ENCODE results near the gene ADA.

The ADA gene

GRCh38 chr20:44622501-44623270, 28.8 kb downstream of the ADA start:
- TF ChIP-seq TAF1 (IDR thresholded peaks at IDR 0.05; ENCODE audit: borderline replicate concordance, insufficient read depth, low read length) (no peak), POLR2AphosphoS5 (IDR thresholded peaks at IDR 0.05; ENCODE audit: low read depth, low read length) (no peak), FOXP2 (optimal IDR thresholded peaks at IDR 0.05; ENCODE audit: borderline replicate concordance, extremely low read depth, extremely low read length, insufficient read depth) (no peak), SIN3A (IDR thresholded peaks at IDR 0.05; ENCODE audit: borderline replicate concordance, insufficient read depth, low read length) (no peak)
- TF ChIP-seq, protein P1, sequence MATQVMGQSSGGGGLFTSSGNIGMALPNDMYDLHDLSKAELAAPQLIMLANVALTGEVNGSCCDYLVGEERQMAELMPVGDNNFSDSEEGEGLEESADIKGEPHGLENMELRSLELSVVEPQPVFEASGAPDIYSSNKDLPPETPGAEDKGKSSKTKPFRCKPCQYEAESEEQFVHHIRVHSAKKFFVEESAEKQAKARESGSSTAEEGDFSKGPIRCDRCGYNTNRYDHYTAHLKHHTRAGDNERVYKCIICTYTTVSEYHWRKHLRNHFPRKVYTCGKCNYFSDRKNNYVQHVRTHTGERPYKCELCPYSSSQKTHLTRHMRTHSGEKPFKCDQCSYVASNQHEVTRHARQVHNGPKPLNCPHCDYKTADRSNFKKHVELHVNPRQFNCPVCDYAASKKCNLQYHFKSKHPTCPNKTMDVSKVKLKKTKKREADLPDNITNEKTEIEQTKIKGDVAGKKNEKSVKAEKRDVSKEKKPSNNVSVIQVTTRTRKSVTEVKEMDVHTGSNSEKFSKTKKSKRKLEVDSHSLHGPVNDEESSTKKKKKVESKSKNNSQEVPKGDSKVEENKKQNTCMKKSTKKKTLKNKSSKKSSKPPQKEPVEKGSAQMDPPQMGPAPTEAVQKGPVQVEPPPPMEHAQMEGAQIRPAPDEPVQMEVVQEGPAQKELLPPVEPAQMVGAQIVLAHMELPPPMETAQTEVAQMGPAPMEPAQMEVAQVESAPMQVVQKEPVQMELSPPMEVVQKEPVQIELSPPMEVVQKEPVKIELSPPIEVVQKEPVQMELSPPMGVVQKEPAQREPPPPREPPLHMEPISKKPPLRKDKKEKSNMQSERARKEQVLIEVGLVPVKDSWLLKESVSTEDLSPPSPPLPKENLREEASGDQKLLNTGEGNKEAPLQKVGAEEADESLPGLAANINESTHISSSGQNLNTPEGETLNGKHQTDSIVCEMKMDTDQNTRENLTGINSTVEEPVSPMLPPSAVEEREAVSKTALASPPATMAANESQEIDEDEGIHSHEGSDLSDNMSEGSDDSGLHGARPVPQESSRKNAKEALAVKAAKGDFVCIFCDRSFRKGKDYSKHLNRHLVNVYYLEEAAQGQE (IDR thresholded peaks at IDR 0.05; ENCODE audit: insufficient read depth in 1 of 2, low read depth in 2 of 2, low read length in 2 of 2): no peak

DNA sequence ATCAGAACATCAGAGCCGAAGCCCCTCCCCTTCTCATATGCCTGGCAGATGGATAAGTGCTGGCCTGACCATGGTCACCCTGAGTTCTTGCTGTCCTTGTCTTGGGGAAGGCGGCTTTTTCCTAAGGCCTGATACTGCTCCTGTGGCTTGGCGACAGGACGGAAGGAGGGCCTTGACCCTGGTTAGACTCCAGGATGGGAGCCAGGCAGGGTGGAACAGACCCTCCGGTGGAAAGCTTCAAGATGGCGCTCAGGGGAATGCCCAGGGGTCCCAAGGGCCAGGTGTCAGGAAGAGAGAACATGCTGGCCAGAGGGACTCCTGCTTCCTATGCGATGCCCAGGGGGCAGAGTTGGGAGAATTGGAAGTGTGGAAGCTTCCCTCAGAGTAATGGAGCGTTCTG, 29.6 kb downstream of the ADA start:
- no peak for TF ChIP-seq FOXP2 (optimal IDR thresholded peaks at IDR 0.05; ENCODE audit: borderline replicate concordance, extremely low read depth, extremely low read length, insufficient read depth)
- no peak for TF ChIP-seq POLR2AphosphoS5 (IDR thresholded peaks at IDR 0.05; ENCODE audit: low read depth, low read length)

GRCh38 chr20:44621325-44621724, 30.2 kb downstream of the ADA start:
- TF ChIP-seq POLR2AphosphoS5 (IDR thresholded peaks at IDR 0.05; ENCODE audit: low read depth, low read length): no peak
- no peak for TF ChIP-seq TAF1 (IDR thresholded peaks at IDR 0.05; ENCODE audit: borderline replicate concordance, insufficient read depth, low read length)
- TF ChIP-seq, protein P1 (IDR thresholded peaks at IDR 0.05; ENCODE audit: insufficient read depth in 1 of 2, low read depth in 2 of 2, low read length in 2 of 2): no peak
- no peak for TF ChIP-seq FOXP2 (optimal IDR thresholded peaks at IDR 0.05; ENCODE audit: borderline replicate concordance, extremely low read depth, extremely low read length, insufficient read depth)
- no peak for TF ChIP-seq SIN3A (IDR thresholded peaks at IDR 0.05; ENCODE audit: borderline replicate concordance, insufficient read depth, low read length)

DNA sequence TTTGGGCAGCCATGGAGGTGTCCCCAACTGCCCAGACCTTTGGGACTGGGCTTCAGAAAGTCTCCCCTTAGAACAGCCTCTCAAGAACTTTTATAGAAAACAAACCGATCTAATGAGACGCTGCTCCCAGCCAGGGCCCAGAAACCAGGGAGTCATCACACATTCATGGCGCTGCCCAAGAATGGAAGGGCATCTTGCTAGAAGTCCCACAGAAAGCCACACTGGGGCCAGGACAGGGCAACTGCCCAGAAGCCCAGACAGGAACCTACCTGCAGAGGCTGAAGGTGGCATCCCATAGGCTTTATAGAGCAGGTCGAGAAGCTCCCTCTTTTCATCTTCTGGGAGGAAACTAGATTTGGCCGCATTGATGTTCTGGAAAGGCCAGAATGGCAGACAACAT, 31.5 kb downstream of the ADA start:
- TF ChIP-seq TAF1 (IDR thresholded peaks at IDR 0.05; ENCODE audit: borderline replicate concordance, insufficient read depth, low read length): no peak
- TF ChIP-seq FOXP2 (optimal IDR thresholded peaks at IDR 0.05; ENCODE audit: borderline replicate concordance, extremely low read depth, extremely low read length, insufficient read depth): no peak
- TF ChIP-seq, protein P1 (IDR thresholded peaks at IDR 0.05; ENCODE audit: insufficient read depth in 1 of 2, low read depth in 2 of 2, low read length in 2 of 2): no peak
- no peak for TF ChIP-seq POLR2AphosphoS5 (IDR thresholded peaks at IDR 0.05; ENCODE audit: low read depth, low read length)
- no peak for TF ChIP-seq SIN3A (IDR thresholded peaks at IDR 0.05; ENCODE audit: borderline replicate concordance, insufficient read depth, low read length)

DNA sequence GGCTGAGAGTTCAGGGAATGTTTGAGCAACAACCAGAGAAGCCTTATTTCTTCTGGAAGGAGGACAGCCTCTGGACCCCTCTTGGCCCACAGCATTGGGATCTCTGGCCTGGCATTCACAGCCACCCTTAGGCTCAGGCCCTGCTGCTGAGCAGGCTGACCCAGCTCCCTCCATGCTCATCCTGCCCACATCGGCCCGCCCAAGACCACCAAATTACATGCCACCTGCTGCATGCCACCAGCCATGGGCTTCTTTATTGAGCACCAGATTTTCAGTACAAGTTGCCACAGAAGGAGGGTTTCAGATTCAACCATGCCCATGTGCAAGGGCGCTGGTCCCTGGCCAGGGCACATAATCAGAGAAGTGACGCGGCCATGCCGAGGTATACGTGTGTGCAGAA, 32.2 kb downstream of the ADA start:
- TF ChIP-seq FOXP2 (optimal IDR thresholded peaks at IDR 0.05; ENCODE audit: borderline replicate concordance, extremely low read depth, extremely low read length, insufficient read depth) (no peak), POLR2AphosphoS5 (IDR thresholded peaks at IDR 0.05; ENCODE audit: low read depth, low read length) (no peak), SIN3A (IDR thresholded peaks at IDR 0.05; ENCODE audit: borderline replicate concordance, insufficient read depth, low read length) (no peak), TAF1 (IDR thresholded peaks at IDR 0.05; ENCODE audit: borderline replicate concordance, insufficient read depth, low read length) (no peak)
- TF ChIP-seq, protein P1 (IDR thresholded peaks at IDR 0.05; ENCODE audit: insufficient read depth in 1 of 2, low read depth in 2 of 2, low read length in 2 of 2): no peak

Data from PFSK-1 (cell line).